HG02840 (cell line): ENCODE results near the gene TAPT1.

ENCODE experiments used
- ATAC-seq: cut with Tn5 transposase; IDR thresholded peaks from one replicate; pipeline ENCODE4 v1.9.1; 2021; ENCODE audit warnings: mild to moderate bottlenecking, moderate library complexity, moderate number of reproducible peaks; ENCODE audit not compliant: unreplicated experiment, low FRiP score

TAPT1 gene

DNA sequence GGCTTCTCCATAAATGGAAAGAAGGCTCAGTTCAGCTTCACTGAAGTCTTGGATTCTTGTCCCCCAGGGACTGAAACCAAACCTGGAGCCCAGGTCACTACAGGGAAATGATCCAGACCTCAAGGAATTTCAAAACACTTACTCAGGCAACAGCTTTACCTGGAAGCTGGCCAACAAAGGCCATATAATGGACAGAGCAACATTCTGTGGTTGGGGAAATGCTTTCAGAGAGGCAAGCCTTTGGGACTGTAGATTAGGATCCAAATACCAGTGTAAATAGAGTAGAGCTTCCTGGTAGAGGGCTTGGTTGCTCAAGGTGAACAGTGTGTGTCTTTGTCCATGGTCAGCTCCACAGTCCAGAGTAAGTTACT, 85.4 kb downstream of the TAPT1 start:
- no peak for ATAC-seq

DNA sequence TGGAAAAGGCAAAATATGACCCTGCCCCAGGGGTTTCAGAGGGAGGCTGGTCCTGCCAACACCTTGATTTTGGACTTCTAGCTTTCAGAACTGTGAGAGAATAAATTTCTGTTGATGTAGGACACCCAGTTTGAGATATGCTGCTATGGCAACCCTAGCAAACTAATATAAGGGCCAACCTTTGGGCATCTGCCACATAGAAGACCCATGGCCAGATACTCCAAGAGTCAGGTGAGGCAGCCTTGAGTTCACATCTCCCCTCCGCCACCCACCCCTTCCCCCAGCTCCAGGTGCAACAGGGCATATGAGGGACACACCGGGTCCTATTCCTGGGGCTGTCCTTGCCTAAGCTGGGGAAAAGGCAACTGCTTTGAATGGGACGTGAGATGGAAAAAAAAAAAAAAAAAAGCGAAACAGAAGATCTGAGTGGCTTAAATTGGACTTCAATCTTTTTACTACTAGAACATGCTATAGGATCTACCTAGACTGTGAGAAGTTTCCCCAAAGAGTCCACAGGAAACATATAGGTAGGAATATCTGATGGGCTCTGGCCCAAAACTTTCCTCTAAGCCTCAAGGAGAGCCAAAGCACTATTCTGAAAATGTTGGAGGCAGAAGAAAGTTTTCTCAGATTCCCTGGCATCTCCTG, 85.9 kb downstream of the TAPT1 start:
- ATAC-seq, result no peak

DNA sequence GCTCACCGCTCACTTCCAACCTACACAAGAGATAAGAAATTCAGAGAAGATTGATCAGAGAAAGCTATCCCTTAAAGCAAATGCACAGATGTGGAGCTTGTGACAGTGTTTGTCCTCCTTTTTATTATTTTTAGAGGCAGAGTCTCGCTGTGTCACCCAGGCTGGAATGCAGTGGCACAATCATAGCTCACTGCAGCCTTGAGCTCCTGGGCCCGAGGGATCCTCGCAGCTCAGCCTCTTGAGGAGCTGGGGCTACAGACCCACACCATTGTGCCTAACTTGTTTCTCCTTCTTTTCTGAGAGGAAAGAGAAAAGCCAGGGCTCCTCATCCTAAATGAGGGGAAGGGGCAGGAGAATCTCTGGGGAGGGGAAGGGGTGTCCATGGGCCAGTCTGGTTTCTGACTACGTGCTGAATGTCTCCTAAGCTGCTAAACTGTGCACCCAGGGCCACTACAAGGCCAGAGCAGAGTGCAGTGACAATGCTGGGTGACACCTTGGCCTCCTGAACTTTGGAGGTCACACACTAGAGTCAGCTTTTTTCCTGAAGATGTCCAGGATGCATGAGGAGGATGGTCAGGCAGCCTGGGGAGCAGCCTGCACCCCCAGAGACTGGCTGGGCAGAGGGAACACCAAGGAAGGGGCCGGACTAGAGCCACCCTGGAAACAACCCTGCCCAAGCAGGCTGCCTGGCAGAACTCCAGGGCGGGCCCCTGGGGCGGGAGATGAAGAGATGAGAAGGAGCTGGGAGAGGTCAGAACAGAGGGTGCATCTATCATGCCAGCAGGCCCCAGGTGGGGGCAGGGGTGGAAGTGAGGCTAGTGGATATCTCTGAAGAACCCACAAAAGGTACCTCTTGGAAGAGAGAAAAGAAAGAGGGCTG, 87.0 kb downstream of the TAPT1 start:
- no peak for ATAC-seq

DNA sequence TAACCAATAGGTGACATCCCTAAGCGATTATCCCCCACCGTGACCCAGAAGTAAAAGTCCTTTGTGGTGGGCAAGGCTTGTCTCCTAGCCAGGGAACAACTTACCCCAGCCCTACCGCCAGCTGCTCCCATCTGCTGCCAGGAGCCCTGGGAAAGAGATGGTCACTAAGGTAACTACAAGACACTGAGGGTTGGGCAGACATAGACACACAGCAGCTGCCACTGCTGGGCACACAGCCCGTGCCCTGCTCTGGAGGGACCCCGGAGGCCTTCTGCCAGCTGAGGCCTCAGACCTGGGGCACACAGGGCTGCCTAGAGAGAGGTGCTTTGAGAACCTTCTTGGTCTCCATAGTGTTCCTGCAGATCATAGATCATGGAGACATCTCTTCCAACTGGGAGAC, 89.4 kb downstream of the TAPT1 start:
- ATAC-seq, result no peak

DNA sequence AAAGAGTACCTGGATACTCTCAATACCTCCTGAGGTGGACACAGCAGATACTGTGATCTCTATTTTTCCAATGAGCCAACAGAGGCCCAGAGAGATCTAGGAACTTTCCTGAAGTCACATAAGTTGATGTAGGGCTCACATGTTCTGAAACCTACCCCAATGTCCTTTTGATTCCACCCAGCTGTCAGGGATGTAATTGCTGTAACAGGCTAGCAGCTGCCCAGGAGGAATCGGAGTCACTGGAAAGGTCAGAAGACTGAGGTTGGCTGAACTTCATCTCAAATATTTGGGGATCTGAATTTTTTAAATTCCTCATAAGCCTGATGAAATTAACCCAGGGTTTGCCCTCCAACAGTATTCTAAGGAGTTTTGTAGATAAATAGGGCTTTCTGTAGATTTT, 90.0 kb downstream of the TAPT1 start:
- ATAC-seq, result no peak

DNA sequence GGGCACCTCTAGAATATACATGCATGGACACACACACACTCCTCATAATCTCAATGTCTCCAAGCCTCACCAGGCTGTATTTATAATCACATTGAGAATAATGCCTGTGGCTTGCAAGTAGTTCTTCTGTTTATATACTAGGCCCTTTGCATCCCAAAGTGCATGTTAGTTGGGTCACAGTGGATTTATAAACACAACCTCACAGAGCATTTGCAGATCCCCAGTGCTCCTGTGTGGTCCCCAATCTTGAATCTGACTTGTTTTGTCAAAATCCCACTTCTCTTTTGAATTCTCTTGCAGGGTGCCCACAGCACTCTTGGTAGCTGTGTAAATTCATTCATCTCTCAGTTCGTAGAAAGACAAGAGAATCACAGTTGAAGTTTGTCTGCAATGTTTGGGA, 92.9 kb downstream of the TAPT1 start:
- ATAC-seq, result no peak

DNA sequence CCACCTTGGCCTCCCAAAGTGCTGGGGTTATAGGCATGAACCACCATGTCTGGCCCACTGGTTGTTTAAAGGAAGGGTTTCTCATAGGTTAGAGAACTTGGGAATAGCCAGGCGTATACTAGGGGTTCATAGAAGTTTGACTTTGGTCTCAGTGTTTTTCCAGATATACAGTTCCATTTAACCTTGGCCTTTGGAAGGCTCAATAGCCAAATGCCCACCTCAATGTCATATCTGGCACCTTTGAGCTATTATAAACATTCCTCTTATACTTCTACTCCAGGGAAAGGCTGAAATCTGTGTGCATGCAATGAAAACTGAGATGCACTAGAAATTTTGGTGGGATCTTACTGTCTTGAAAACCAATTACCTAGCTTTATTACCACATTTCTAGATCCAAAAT, 95.0 kb downstream of the TAPT1 start:
- no peak for ATAC-seq

DNA sequence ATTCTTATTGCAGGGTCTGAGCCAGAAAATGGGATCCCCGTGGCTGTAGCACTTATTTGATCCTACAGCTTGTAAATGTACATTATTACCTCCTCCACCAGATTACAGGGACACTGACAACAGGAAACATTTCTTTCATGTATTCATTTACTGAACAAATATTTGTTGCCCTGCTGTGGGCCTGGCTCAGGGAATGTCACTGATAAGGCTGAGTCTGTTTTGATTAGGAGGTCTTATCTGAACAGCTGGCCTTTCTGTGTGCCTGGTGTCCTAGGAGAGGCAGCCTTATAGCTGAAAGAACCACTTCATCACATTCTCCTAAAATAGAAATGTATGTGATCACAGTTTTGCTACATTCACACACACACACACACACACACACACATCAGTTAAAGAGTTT, 96.9 kb downstream of the TAPT1 start:
- ATAC-seq, result no peak

DNA sequence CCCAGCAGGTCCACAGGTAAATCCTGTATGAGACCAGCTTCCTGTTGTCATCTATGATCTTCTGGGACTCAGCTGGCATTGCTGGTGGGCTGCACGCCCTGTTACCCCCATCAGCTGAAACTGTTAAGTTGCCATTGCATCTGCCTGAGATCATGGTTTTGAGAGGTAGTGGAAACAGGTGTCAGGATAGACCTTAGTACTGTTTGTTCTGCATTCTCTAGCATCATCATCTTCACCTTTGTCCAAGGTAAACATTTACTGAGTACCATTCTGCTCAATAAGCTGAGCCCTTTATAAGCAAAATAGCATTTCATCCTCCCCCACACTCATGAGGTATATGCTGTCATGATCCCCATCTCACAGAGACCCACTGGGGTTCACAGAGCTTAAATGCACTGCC, 99.6 kb downstream of the TAPT1 start:
- no peak for ATAC-seq

DNA sequence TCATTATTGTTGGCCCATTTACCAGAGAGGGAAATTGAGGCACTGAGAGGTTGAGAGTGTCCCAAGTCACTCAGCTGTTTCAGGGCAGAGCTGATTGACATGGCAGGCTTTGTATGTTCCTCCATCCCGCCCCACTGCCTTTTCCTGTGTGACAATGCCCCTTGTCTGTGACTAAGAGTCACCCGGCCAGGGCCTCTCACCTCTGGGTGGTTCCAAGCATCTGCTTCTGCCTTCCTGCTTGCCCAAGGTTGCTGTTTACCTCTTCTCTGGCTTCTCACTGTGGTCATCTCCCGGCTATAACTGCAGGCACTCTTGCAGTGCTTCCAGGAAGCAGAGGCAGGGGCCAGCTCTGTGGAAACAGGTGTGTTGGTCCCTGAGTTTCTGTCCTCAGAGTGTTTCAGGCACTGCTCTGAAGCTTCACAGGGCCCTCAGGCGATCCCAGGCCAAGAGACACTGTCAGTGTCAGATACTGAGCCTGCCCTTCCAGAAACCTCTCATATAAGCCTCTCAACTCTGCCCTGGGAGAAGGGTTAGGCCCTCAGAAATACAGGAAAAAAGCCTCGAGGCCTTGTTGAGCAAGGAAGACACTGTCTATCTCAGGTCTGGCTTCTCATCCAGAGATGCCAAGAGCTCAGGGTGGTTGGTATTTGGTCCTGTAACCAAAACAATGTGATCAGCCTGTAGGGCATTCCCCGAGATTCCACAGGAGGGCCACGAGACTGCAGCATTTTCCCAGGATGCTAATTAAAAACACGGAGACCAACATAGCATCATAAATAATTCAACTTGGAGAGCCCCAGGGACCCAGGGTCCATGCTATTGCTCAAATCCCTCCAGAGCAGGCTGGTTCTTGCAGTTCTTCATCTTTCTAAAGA, 100.5 kb downstream of the TAPT1 start:
- ATAC-seq, result no peak

DNA sequence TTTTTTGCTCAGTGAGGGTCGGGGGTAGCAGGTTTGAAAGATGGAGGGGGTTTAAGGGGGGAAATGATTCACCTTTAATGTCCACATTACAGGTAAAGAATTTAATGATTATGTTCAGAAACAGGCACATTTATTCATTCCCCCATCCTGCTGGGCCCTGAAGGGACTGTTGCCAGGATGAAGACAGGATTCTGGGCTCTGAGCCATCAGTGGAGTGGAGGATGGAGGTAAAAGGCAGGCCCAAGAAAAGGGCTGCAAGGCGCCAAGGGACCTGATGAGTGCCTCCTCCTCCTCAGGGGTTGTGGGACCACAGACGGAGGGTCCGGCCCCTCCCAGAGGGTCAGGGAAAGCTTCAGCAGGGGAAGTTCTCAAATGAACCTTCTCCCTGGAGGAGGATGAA, 102.0 kb downstream of the TAPT1 start:
- ATAC-seq, result no peak

DNA sequence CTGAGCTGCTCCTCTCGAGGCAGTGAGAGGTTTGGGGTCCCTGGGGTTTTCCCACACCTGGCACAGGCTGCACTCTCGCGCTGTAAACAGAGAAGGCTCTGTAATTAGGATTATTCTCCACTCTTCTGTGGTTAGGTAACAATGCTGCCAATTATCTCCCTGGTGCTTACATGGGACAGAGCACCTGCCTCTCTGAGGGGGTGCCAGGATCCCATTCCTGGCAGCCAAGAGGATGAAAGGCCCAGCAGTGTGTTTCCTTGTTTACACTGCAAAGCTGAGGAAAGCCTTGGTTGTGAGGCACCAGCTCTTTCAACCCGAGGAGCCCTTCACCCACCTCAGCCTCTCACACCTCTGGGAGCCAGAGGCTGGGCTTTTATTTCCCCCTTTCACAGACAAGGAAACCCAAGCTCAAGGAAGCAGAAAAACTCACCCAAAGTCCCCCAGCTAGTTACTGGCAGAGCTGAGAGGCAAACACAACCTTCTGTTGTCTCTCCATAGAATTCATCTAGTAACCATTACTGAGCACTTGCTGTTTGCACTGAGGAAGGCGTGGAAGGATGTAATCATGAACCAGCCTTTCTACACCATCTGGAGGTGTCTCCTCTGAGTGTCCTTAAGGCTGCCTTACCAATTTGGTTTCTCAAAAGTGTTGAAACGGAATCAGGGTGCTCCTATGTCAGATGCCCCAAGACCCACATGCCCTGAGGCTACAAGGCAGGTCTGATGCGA, 102.8 kb downstream of the TAPT1 start:
- no peak for ATAC-seq

DNA sequence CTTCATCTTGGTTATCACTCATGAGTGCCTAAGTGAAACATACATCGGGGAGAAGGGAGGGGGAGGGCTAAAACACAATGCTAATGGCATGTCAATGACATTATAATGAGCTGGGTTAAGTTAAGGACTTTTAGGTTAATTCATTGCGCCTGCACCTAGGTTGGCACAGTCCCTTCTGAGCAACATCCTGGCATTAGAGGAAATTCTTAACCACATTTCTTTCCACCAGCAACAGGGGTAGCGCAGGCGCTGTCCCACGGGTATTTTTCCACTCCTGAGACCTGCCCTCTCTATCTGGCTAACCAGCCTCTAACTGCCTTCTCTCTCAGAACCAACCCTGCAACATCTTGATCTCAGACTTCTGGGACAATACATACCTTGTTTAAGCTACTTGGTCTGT, 103.5 kb downstream of the TAPT1 start:
- no peak for ATAC-seq

DNA sequence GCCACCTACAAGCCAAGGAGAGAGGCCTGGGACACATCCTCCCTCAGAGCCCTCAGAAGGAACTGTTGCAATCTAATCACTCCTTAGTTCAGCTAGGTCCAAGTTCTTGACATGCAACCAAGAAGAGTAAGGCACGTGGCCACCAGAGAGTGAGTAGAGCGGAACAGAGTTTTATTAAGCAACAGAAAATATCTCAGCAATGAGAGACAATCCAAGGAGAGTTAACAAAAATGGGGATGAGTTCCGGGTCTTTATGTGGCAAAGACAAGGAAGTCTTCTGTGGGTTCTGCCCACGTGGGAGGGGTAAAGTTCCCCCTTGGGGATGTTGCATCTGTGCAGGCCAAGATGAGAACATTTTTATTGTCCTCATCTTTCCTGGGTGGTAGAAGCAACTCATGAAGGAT, 104.0 kb downstream of the TAPT1 start:
- no peak for ATAC-seq

DNA sequence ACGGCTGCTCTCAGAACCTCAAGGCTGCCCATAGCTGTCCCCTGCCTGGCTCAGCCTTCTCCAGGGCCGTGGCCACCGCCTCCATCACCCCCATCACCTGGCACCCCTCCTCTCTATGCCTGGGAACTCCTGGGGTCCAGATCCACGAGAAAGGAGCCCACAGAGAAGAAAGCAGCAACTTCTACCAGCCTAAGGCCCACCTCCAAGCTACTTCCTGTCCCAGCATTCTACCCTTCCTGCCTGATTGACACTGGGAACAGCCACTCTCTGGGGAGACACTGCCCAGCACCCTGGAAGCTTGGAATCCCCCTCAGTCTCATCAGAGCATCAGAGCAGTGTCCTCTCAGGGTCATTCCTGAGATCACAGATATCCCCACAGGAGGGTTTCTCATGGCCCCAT, 105.6 kb downstream of the TAPT1 start:
- ATAC-seq, result no peak

DNA sequence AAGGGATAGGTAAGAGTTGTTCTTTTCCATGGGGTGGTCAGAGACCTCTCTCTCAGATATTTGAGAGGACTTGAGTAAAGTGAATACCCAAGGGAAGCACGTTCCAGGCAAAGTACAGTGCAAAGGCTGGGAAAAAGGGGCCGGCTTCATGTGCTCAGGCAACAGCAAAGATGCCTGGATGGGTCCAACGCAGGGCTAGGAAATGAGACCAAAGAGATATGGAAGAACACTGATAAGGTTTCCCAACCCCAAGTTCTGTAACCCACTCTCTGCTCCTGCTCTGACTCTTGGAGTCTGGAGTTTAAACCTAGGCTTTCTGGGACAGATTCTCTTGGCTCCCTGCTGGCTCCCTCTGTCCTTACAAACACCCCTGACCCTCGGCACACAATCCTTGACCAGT, 106.3 kb downstream of the TAPT1 start:
- ATAC-seq, result no peak

DNA sequence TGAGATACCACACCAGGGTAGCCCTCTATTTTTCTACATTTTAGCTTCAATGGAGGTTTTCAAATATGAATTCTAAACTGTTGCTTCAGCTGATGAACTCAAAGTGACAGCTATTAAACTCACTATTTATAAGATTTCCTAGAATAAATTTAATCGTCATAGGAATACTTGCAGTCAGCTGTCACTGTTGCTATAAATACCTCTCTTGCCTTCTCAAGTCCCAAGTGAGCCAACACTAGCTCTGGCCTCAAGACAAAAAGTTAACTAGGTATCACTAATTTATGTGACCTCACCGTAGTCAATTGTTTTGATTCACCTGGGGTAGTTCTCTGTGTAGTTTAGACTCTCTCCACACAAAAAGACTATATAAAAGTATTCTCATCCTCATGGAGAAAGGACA, 108.2 kb downstream of the TAPT1 start:
- ATAC-seq, result no peak

DNA sequence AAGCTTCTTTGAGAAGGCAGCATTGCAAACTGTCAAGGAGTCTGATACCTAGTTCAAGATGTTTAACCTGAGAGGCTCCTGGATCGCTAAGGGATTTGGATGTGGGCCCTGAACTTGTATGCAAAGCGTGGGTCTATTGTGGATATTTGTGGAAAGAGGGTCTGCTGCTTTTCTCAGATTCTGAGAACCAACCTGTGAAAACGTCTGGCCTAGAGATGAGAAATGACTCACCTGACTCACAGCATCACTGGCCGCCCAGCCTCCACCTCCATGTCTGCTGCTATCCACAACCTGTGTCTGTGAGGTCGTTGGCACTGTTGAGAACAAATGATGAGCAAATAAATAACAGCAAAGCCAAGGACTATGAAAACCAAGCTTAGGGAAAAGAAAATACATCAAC, 109.1 kb downstream of the TAPT1 start:
- no peak for ATAC-seq

DNA sequence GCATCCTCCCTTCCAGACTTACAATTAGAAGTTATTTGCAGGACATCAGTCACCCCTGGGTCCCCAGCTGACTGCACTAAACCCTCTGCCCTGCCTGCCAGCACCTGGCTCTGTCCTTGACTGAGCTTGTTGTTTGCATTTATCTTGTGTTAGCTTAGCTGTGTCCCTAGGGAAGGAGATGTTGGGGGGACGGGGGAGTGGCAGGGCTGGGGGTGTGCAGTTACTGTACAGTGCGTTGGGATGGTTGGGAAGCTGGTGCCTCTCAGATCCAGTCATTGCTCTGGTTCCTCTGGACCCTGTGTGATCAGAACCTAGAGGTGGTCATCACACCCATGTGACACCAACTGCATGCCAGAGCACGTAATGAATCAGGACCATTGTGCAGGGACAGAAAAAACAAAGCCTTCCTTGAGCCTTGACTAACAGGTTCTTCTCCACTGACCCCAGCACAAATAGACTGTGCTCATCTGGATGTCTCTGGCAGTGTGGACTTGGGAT, 109.7 kb downstream of the TAPT1 start:
- ATAC-seq, result no peak

DNA sequence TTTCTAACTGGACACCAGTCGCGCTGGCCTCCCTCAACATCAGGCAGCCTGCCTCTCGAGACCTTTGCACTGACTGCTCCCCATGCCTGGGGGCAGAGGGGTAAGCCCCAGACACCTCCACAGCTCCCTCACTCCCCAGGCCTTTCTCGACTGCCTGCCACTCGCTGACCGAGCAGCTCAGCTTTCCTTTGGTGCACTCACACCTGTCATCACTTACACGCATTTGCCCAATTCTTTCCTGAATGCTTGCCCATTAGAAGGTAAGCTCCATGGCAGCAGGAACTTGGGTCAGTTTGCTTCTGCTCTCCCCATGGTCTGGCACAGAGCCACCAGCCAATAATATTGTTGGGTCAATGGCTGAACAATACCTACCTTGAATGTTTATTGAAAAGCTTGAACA, 110.3 kb downstream of the TAPT1 start:
- ATAC-seq, result no peak
